Muscle of leg (tissue), 16 donors: ENCODE data around the gene KRTCAP3. TPM values are rescaled to one million over a fixed set of nuclear protein-coding genes. Genes with fewer than 3 reads are reported as not detected.

Experiments used
- DNase-seq: peaks from one replicate; pipeline ENCODE4 v3.0.0; 2013
- H3K27ac ChIP-seq: one replicate; pipeline ENCODE4 v1.5.1; 2013; ENCODE audit warnings: mild to moderate bottlenecking, low read length, control low read depth
- H3K27me3 ChIP-seq: one replicate; pipeline ENCODE4 v1.6.1; 2013; ENCODE audit warnings: low read length; ENCODE audit not compliant: control insufficient read depth, insufficient read depth
- H3K36me3 ChIP-seq: one replicate; pipeline ENCODE4 v1.6.1; 2013; ENCODE audit warnings: low read length; ENCODE audit not compliant: control insufficient read depth, insufficient read depth
- H3K4me1 ChIP-seq: one replicate; pipeline ENCODE4 v1.6.1; 2013; ENCODE audit warnings: low read length; ENCODE audit not compliant: control insufficient read depth, insufficient read depth
- H3K4me3 ChIP-seq: one replicate; pipeline ENCODE4 v1.5.1; 2013; ENCODE audit warnings: low read length, control low read depth
- H3K9me3 ChIP-seq: replicated peaks from 2 replicates; pipeline ENCODE4 v1.6.1; 2013; ENCODE audit warnings: low read depth, low read length; ENCODE audit not compliant: control insufficient read depth
- WGBS: methylation state at CpG from one replicate; pipeline ENCODE4 v1.1.5; 2013; ENCODE audit warnings: missing lambda C conversion rate; ENCODE audit not compliant: insufficient coverage; 5-methylcytosine and 5-hydroxymethylcytosine counted together
- long read RNA-seq, 11 donors: transcript quantifications; one replicate each; lab custom pipeline, GENCODE V29; 2026
- polyA plus RNA-seq, 8 donors: library from polyadenylated mRNA; unstranded; fragments of 120-200 nt; gene quantifications; one replicate each; pipeline versions ENCODE4 v1.2.1 to v1.2.3, GENCODE V29; 2013; ENCODE audit warnings: inconsistent platforms in 1 of 8, low replicate concordance in 1 of 8; ENCODE audit not compliant: insufficient read length in 8 of 8, insufficient read depth in 1 of 8
- total RNA-seq: library from RNA; stranded (reverse); fragments of 120-200 nt; gene quantifications from one replicate; pipeline ENCODE4 v1.2.4, GENCODE V29; 2013

The KRTCAP3 gene, protein sequence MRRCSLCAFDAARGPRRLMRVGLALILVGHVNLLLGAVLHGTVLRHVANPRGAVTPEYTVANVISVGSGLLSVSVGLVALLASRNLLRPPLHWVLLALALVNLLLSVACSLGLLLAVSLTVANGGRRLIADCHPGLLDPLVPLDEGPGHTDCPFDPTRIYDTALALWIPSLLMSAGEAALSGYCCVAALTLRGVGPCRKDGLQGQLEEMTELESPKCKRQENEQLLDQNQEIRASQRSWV
- total RNA-seq = 0.53 TPM
- 1 to 10 TPM in 7 of 8 donors, under 1 TPM in 1; 1.00 to 4.3 (median 2.4) TPM for polyA plus RNA-seq
- long read RNA-seq, donor 1 = 0 reads
- long read RNA-seq, donor 2 = 0 reads
- long read RNA-seq, donor 3 = 0 reads
- long read RNA-seq, donor 4 = 0 reads
- long read RNA-seq, donor 5 = 0 reads
- long read RNA-seq, donor 6 = 0 reads
- long read RNA-seq, donor 7 = 0 reads
- long read RNA-seq, donor 8 = 0 reads
- long read RNA-seq, donor 9 = 0 reads
- long read RNA-seq, donor 10 = 0 reads
- long read RNA-seq, donor 11 = 0 reads

DNA sequence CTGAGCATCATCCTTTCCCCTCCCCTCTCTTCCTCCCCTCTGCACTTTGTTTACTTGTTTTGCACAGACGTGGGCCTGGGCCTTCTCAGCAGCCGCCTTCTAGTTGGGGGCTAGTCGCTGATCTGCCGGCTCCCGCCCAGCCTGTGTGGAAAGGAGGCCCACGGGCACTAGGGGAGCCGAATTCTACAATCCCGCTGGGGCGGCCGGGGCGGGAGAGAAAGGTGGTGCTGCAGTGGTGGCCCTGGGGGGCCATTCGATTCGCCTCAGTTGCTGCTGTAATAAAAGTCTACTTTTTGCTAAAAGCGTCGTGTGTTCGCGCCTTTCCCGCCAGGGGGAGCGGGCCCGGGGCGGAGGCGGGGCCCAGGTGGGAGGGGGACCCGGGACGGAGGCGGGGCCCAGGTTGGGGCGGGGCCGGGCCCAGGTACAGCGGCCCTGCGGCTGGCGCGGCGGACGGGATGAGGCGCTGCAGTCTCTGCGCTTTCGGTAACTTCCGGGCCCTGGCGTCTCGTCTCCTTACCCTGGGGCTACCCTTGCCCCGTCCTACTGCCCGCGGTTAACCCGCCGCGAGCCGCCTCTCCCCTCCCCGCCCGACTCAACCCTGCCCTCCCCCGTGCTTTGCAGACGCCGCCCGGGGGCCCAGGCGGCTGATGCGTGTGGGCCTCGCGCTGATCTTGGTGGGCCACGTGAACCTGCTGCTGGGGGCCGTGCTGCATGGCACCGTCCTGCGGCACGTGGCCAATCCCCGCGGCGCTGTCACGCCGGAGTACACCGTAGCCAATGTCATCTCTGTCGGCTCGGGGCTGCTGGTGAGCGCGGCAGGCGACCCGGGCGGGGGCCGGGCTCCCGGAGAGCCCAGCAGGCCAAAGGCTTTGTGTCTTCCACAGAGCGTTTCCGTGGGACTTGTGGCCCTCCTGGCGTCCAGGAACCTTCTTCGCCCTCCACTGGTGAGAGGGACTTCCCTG, at the start of gene KRTCAP3:
Gene KRTCAP3, plus strand, starts transcription at position 424 of the 962 bp plus-strand sequence. Its CDS starts 32 bp downstream, at position 456.
- Histone ChIP-seq H3K27me3 (no peaks in the 10 kb centered on the region), H3K4me1 (peaks cover 11% of the 10 kb centered on the region), H3K36me3 (peaks cover 60% of the 10 kb centered on the region), H3K4me3 (no peak within 1 kb of the TSS), H3K9me3 (no peaks in the 10 kb centered on the region), H3K27ac (no peak within 1 kb of the TSS)
- peak; percentile 10 for DNase-seq
- 21% methylated on average over 75 of the region's 80 CpGs for WGBS

DNA sequence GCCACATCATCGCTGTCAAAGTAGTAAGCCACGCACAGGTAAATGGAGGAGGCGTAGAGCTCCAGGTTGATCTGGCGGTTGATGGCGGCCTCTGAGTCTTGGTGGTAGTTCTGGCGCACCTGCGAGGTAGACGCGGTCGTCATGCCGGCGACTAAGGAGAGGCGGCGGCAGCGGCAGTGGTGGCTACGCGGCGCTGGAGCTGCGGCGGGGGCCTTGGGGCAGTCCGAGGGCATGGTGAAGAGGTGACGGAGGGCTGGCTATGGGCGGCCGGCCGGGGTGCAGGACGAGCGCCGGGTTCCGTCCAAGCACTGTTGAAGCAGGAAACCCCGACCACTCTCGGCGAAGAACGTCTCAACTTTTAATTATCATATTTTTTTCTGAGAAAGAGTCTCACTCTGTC, 49.0 kb upstream of the KRTCAP3 start:
- DNase-seq = no peak
- Histone ChIP-seq H3K9me3 (no peaks in the 10 kb centered on the region), H3K27ac (no peak overlapping the region), H3K36me3 (peaks cover 5% of the 10 kb centered on the region), H3K4me1 (no peaks in the 10 kb centered on the region), H3K4me3 (no peak overlapping the region), H3K27me3 (no peaks in the 10 kb centered on the region)
- WGBS = 94% methylated on average over 26 of the region's 33 CpGs

DNA sequence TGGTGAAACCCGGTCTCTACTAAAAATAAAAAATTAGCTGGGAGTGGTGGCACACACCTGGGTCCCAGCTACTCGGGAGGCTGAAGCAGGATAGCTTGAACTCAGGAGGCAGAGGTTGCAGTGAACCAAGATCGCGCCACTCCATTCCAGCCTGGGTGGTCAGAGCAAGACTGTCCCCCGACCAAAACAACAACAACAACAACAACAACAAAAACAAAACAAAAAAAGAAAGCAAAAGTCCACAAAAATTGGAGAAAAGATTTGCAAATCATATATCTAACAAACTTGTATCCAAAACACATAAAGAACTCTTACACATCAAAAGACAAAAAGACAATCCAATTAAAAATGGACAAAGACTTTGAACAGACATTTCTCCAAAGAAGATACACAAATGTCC, 43.2 kb upstream of the KRTCAP3 start:
- no peak overlapping the region for H3K4me3 ChIP-seq
- WGBS = no CpG with 5 or more reads among the region's 5 CpGs
- H3K27ac ChIP-seq = no peak overlapping the region
- H3K9me3 ChIP-seq = no peaks in the 10 kb centered on the region
- H3K4me1 ChIP-seq = no peaks in the 10 kb centered on the region
- no peak for DNase-seq
- no peaks in the 10 kb centered on the region for H3K36me3 ChIP-seq
- no peaks in the 10 kb centered on the region for H3K27me3 ChIP-seq

DNA sequence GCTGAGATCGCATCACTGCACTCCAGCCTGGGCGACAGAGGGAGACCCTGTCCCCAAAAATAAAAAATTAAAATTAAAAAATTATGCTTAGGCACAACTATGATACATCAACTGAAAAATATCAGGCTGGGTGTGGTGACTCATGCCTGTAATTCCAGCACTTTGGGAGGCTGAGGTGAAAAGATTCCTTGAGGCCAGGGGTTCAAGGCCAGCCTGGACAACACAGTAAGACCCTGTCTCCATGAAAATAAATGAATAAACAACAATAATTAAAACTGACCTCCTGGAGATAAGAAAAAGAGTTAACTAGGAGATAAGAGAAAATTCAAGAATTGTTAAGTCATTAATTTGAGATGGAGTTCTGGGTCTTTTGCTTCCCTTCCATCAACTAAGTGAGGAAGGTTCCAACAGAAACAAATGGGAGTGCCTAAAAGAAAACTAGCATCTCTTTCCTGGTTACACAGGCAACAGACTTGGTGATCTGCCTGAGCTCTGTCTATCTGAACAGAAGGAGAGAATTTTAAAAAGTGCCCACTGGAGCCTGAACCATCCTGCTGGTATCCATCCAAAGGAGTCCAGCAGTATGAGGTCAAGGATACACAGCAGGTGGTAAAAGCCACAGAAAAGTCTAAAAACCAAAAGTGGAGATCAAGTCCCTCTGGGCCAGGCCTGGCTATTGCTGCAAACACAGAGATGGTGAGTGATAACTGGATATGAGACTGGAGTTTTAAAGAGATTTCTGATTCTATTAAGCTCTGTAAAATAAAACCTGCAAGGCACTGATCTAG, 41.6 kb upstream of the KRTCAP3 start:
- Histone ChIP-seq H3K27ac (no peak overlapping the region), H3K4me3 (no peak overlapping the region), H3K4me1 (no peaks in the 10 kb centered on the region), H3K27me3 (no peaks in the 10 kb centered on the region), H3K9me3 (no peaks in the 10 kb centered on the region), H3K36me3 (peaks cover 2% of the 10 kb centered on the region)
- DNase-seq = no peak
- WGBS = no CpG with 5 or more reads among the region's 2 CpGs

DNA sequence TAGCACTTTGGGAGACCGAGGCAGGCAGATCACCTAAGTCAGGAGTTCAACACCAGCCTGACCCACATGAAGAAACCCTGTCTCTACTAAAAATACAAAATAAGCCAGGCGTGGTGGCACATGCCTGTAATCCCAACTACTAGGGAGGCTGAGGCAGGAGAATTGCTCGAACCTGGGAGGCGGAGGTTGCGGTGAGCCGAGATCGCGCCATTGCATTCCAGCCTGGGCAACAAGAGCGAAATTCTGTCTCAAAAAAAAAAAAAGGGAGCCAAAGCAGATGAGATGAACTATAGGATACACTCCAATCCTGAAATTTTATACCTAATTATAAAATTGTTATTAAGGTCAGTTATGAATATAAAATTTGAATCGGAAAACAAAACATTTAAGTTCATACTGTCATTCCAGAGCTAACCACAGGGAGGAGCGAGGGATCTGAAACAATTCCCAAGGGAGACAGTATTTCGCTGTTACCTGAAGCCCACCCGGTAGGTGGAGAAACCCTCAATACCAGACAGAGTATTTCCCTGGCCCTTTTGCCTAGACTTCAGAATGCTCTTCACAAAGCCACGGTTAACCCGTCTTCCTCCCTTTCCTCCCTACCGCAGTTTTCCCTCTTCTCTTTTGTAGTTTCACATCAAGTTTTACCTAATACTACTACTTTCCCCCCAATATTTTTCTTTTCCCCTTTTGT, 34.2 kb upstream of the KRTCAP3 start:
- peaks cover 14% of the 10 kb centered on the region for H3K4me1 ChIP-seq
- DNase-seq = peak; percentile 48
- peaks cover 9% of the 10 kb centered on the region for H3K36me3 ChIP-seq
- no peak overlapping the region for H3K27ac ChIP-seq
- no peaks in the 10 kb centered on the region for H3K27me3 ChIP-seq
- no peaks in the 10 kb centered on the region for H3K9me3 ChIP-seq
- H3K4me3 ChIP-seq = peak overlapping the region; percentile 86
- WGBS = 2% methylated on average over 6 of the region's 16 CpGs

DNA sequence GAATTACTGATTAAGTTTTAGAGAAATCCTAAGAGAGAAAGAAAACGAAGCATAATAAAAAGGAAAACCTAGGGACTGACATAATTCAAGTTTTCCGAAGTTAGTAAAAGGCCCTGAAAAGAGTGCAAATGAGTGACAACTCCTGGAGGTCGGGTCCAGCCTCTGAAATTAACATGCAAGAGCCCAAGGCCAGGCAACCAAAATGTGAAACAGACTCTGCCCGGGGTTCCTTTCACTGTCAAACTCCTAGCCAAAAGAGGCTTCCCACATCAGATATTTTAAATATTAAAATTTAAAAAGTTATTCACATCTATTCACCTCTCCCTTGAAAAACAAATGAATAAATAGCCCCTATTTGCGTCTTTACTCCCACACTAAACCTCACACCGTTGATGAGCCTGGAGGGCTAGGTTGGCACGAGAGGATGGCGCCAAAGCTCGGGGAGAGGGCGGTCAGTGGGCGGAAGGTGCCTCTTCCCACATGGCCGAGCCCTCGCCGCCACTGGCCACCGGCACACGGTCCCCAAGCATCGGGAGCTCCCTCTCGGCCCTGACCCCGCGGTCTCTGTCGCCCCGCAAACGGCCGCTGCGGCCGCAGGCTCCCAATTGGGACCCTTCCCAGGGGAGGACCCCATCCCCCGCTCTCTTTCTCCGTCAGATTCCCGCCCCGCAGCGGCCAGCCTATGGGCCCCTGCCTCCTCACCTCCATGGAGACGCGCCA, 33.4 kb upstream of the KRTCAP3 start:
- 0% methylated on average over 22 of the region's 33 CpGs for WGBS
- DNase-seq = no peak

DNA sequence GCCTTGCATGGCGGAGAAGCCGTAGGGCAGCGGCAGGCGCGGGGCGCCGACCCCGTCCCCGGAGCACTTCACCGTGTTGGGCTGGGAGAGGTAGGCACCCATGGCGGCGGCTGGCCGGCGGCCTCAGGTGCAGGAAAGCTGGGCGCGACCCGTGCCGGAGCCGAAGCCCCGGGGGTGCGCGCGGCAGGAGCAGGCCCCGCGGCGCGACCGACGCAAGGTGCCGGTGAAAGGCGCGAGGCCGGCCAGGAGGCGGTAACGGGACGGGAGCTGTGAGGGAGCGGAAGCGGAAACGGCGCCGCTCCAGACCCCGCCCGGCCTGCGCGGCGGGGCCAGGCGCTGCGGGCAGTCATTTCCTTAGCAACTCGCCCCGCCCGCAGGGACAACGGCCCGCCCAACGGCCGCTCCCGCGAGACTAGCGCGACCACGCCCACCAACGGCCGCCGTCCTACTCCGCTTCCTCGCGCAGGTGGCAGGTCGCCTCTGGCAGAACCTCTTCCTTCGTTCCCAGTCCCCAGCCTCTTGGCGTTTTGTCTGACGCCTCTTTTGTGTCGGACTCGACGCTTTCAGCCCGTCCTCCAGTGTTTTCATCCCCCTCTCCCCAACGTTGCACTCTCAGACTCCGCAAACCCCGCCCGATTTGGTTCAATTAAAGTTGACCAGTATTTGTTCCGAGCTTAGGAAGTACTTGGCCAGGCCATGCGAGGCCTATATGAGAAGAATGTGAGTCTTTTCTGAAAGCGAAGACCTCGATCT, 32.7 kb upstream of the KRTCAP3 start, which contains the start of gene PPM1G:
Gene PPM1G, minus strand, starts transcription at position 271 of the 753 bp plus-strand sequence. Its CDS starts 169 bp downstream, at position 102.
- Histone ChIP-seq H3K36me3 (peaks cover 9% of the 10 kb centered on the region), H3K27ac (peak within 1 kb of the TSS; percentile 88), H3K27me3 (no peaks in the 10 kb centered on the region), H3K9me3 (no peaks in the 10 kb centered on the region), H3K4me3 (peak within 1 kb of the TSS; percentile 86), H3K4me1 (peaks cover 14% of the 10 kb centered on the region)
- DNase-seq = peak; percentile 97
- WGBS = under 1% methylated on average over 82 of the region's 82 CpGs

More for the DNA sequence above, 33.4 kb upstream of the KRTCAP3 start:
- Histone ChIP-seq H3K27me3 (no peaks in the 10 kb centered on the region), H3K9me3 (no peaks in the 10 kb centered on the region), H3K27ac (peak overlapping the region; percentile 82), H3K4me1 (peaks cover 14% of the 10 kb centered on the region), H3K36me3 (peaks cover 9% of the 10 kb centered on the region), H3K4me3 (peak overlapping the region; percentile 86)

DNA sequence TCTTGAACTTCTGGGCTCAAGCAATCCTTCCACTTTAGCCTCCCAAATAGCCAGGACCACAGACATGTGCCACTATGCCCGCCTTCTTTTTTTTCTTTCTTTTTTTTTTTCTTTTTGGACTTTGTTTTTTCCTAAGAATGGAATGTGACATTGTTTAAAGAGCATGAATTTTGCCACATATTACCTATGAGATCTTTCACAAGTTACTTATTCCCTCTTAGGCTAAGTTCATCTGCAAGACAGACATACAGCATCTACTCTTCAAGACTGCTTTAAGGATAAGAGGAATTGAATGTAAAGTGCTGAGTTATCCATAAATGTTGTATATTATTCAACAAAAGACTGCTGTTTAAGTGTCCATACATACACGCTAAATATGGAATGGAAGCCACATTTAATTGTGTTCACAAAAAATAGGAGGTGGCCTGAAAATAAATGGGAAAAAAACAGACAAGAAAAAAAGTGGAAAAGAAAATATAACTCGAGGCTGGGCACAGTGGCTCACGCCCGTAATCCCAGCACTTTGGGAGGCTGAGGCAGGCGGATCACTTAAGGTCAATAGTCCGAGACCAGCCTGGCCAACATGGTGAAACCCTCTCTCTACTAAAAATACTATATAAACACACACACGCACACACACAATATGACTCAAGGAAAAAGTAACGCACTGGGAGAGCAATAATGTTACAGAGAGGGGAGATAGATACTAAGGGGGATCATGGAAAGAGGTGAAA, 29.6 kb upstream of the KRTCAP3 start:
- H3K27me3 ChIP-seq = no peaks in the 10 kb centered on the region
- peaks cover 1% of the 10 kb centered on the region for H3K36me3 ChIP-seq
- H3K4me1 ChIP-seq = peaks cover 14% of the 10 kb centered on the region
- no peaks in the 10 kb centered on the region for H3K9me3 ChIP-seq
- no peak overlapping the region for H3K27ac ChIP-seq
- H3K4me3 ChIP-seq = no peak overlapping the region
- no peak for DNase-seq
- 95% methylated on average over 3 of the region's 9 CpGs for WGBS
